SH-SY5Y (cell line): ENCODE measurements around the gene ZSCAN30.

Source experiments
- GATA2 ChIP-seq: IDR thresholded peaks from 2 replicates; pipeline ENCODE4 v1.6.1; 2011; ENCODE audit warnings: mild to moderate bottlenecking, low read depth, low read length
- GATA3 ChIP-seq: IDR thresholded peaks from 2 replicates; pipeline ENCODE4 v1.6.1; 2011; ENCODE audit warnings: low read depth, mild to moderate bottlenecking, low read length, moderate library complexity

GRCh38 chr18:35334821-35335220 is 44.8 kb upstream of the ZSCAN30 start:
- TF ChIP-seq GATA2 (no peak), GATA3 (no peak)
